Measurements from ENCODE around the gene SUGCT. TPM values are rescaled to one million over a fixed set of nuclear protein-coding genes. Genes with fewer than 3 reads are reported as not detected.

Gene SUGCT
- total RNA-seq, 2 experiments from 2014 or later = 0.95 to 1.2 TPM

DNA sequence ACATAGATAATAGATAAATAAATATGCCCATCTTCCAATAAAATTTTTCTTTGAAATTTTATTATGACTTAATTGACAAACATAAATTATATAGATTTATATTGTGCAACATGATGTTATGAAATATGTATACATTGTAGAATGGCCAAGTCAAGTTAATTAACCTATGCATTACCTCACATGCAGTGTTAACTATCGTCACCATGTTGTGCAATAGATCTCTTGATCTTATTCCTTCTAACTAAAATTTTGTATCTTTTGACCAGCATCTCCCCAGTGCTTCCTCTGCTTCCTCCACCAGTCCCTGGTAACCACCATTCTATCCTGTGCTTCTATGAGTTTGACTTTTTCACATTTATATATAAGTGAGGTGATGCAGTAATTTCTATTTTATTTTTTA lies 259.6 kb downstream of the SUGCT start:
- H3K9me3 Mint-ChIP-seq = no peaks in the 10 kb centered on the region
- CTCF ChIA-PET = no interaction called here
- no peaks in the 10 kb centered on the region for H3K4me1 Mint-ChIP-seq (ENCODE audit: low read depth)
- Histone ChIP-seq H3K27ac (ENCODE audit: low read depth in 1 of 2, low read length in 2 of 2) (no peak overlapping the region), H3K36me3 (ENCODE audit: insufficient read depth, low read length) (no peaks in the 10 kb centered on the region), H3K27me3 (ENCODE audit: control insufficient read depth in 1 of 2, insufficient read depth in 2 of 2, low read length in 2 of 2) (no peaks in the 10 kb centered on the region), H3K9me3 (ENCODE audit: control insufficient read depth in 1 of 2, insufficient read depth in 1 of 2, low read length in 2 of 2) (no peaks in the 10 kb centered on the region), H3K4me1 (ENCODE audit: insufficient read depth, low read length) (no peaks in the 10 kb centered on the region), H3K4me3 (ENCODE audit: low read length) (no peak overlapping the region)
- POLR2A ChIA-PET = no interaction called here
- intact Hi-C loops (cut with DNase I, micrococcal nuclease) = no loop called here
- DNase-seq (no peak), ATAC-seq (ENCODE audit: poor library complexity) (no peak)
- H3K4me3 Mint-ChIP-seq = no peak overlapping the region
- H3K27me3 Mint-ChIP-seq = no peaks in the 10 kb centered on the region
- TF ChIP-seq, protein P1, sequence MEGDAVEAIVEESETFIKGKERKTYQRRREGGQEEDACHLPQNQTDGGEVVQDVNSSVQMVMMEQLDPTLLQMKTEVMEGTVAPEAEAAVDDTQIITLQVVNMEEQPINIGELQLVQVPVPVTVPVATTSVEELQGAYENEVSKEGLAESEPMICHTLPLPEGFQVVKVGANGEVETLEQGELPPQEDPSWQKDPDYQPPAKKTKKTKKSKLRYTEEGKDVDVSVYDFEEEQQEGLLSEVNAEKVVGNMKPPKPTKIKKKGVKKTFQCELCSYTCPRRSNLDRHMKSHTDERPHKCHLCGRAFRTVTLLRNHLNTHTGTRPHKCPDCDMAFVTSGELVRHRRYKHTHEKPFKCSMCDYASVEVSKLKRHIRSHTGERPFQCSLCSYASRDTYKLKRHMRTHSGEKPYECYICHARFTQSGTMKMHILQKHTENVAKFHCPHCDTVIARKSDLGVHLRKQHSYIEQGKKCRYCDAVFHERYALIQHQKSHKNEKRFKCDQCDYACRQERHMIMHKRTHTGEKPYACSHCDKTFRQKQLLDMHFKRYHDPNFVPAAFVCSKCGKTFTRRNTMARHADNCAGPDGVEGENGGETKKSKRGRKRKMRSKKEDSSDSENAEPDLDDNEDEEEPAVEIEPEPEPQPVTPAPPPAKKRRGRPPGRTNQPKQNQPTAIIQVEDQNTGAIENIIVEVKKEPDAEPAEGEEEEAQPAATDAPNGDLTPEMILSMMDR (IDR thresholded peaks at IDR 0.05) = no peak
- no peaks in the 10 kb centered on the region for H3K36me3 Mint-ChIP-seq (ENCODE audit: low read depth)
- H3K27ac Mint-ChIP-seq = no peak overlapping the region

DNA sequence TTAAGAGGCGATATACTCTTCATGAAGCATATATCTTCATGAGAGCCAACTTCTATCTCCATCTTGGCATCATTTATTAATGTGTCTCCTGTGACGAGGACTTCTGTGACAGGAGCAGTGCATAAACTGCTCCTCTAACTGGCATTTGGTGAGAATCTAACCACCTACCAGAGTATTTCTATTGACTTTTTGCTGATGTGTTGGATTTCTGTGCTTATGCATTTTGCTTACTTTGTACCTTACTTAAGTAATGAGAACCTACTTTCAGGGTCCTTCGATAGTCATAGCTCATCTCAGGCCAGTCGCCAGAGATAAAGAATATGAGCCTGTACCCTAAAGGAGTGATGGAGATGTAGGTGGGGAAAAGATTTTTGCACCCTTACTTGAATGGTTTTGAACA lies 265.7 kb downstream of the SUGCT start:
- H3K36me3 Mint-ChIP-seq (ENCODE audit: low read depth) = no peaks in the 10 kb centered on the region
- no peak overlapping the region for H3K4me3 ChIP-seq (ENCODE audit: low read length)
- CTCF ChIA-PET = no interaction called here
- H3K27me3 ChIP-seq (ENCODE audit: control insufficient read depth in 1 of 2, insufficient read depth in 2 of 2, low read length in 2 of 2) = no peaks in the 10 kb centered on the region
- POLR2A ChIA-PET = no interaction called here
- no peak for ATAC-seq (ENCODE audit: poor library complexity)
- no peaks in the 10 kb centered on the region for H3K27me3 Mint-ChIP-seq
- no peaks in the 10 kb centered on the region for H3K9me3 ChIP-seq (ENCODE audit: control insufficient read depth in 1 of 2, insufficient read depth in 1 of 2, low read length in 2 of 2)
- intact Hi-C loops (cut with DNase I, micrococcal nuclease) = no loop called here
- TF ChIP-seq, protein P1 (IDR thresholded peaks at IDR 0.05) = no peak
- no peaks in the 10 kb centered on the region for H3K36me3 ChIP-seq (ENCODE audit: insufficient read depth, low read length)
- no peak overlapping the region for H3K27ac ChIP-seq (ENCODE audit: low read depth in 1 of 2, low read length in 2 of 2)
- DNase-seq = no peak
- H3K4me1 ChIP-seq (ENCODE audit: insufficient read depth, low read length) = no peaks in the 10 kb centered on the region
- no peaks in the 10 kb centered on the region for H3K9me3 Mint-ChIP-seq
- H3K27ac Mint-ChIP-seq = no peak overlapping the region
- no peaks in the 10 kb centered on the region for H3K4me1 Mint-ChIP-seq (ENCODE audit: low read depth)
- H3K4me3 Mint-ChIP-seq = no peak overlapping the region

DNA sequence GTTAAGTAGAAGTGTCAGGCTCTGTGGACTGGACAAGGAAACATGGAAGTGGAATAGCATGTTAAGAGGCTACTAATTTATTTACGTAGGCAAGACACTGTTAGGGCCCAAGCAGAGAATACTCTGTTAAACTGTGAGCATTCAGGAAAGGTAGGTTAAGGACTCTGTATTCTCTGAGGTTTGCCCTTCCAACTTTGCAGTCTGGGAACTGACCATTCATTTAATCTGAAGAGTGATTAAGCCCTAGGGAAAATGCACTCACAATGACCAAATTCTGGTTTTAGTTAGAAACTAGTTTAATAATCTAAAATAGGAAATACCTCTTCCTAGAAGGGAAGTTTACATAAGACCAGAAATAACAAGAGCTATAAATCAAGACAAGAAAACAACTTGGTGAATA lies 266.6 kb downstream of the SUGCT start:
- no peak overlapping the region for H3K27ac Mint-ChIP-seq
- ChIA-PET CTCF (no interaction called here), POLR2A (no interaction called here)
- TF ChIP-seq, protein P1 (IDR thresholded peaks at IDR 0.05) = no peak
- Histone ChIP-seq H3K4me3 (ENCODE audit: low read length) (no peak overlapping the region), H3K27me3 (ENCODE audit: control insufficient read depth in 1 of 2, insufficient read depth in 2 of 2, low read length in 2 of 2) (no peaks in the 10 kb centered on the region), H3K36me3 (ENCODE audit: insufficient read depth, low read length) (no peaks in the 10 kb centered on the region), H3K27ac (ENCODE audit: low read depth in 1 of 2, low read length in 2 of 2) (no peak overlapping the region), H3K9me3 (ENCODE audit: control insufficient read depth in 1 of 2, insufficient read depth in 1 of 2, low read length in 2 of 2) (no peaks in the 10 kb centered on the region), H3K4me1 (ENCODE audit: insufficient read depth, low read length) (no peaks in the 10 kb centered on the region)
- ATAC-seq (ENCODE audit: poor library complexity) = no peak
- H3K4me1 Mint-ChIP-seq (ENCODE audit: low read depth) = no peaks in the 10 kb centered on the region
- H3K4me3 Mint-ChIP-seq = no peak overlapping the region
- no peaks in the 10 kb centered on the region for H3K36me3 Mint-ChIP-seq (ENCODE audit: low read depth)
- no peaks in the 10 kb centered on the region for H3K9me3 Mint-ChIP-seq
- intact Hi-C loops (cut with DNase I, micrococcal nuclease) = no loop called here
- no peak for DNase-seq
- no peaks in the 10 kb centered on the region for H3K27me3 Mint-ChIP-seq
